ENCODE measurements around the gene PDSS2.

DNA sequence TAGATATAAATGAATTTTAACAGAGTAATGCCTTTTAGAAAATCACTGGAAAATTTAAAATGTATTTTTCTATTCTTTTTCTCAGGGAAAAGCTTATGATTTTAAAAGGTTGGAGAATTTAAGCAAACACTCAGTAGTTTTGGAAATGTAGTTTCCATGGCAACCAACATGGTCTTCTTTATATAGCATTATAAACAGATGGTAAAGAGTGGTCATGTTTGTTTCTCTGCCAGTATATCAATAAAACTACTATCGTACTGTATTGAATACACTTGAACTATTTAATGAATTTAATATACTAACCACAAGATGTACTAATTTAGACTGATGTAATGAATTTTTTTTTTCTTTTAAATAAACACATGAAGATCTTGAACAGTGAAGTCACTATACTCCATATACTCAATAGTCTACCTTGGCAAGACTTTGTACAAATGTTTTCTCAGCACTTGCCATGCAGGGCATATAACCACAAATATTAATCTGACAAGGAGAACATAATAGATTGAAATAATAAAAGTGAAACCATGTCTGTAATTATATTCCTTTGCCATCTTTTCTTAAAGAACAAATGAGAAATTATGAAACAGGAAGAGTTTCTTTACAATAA, 105.5 kb downstream of the PDSS2 start:
- TF ChIP-seq, protein P1, sequence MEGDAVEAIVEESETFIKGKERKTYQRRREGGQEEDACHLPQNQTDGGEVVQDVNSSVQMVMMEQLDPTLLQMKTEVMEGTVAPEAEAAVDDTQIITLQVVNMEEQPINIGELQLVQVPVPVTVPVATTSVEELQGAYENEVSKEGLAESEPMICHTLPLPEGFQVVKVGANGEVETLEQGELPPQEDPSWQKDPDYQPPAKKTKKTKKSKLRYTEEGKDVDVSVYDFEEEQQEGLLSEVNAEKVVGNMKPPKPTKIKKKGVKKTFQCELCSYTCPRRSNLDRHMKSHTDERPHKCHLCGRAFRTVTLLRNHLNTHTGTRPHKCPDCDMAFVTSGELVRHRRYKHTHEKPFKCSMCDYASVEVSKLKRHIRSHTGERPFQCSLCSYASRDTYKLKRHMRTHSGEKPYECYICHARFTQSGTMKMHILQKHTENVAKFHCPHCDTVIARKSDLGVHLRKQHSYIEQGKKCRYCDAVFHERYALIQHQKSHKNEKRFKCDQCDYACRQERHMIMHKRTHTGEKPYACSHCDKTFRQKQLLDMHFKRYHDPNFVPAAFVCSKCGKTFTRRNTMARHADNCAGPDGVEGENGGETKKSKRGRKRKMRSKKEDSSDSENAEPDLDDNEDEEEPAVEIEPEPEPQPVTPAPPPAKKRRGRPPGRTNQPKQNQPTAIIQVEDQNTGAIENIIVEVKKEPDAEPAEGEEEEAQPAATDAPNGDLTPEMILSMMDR (IDR thresholded peaks at IDR 0.05): no peak
- TF ChIP-seq EP300 (IDR thresholded peaks at IDR 0.05) (no peak), POLR2AphosphoS5 (IDR thresholded peaks at IDR 0.05) (no peak), POLR2A (IDR thresholded peaks at IDR 0.05) (no peak)
